Thymus (tissue), 11 donors: ENCODE measurements around the gene SCAI. TPM values are rescaled to one million over a fixed set of nuclear protein-coding genes. Genes with fewer than 3 reads are reported as not detected.

Experiments
- DNase-seq, 9 donors: peaks; one replicate each; pipeline ENCODE4 v3.0.0-alpha.2; 2013; ENCODE audit warnings: low spot score in 9 of 9, low read depth in 6 of 9, missing footprints in 1 of 9
- H3K27ac ChIP-seq, 2 donors: one replicate each; pipeline ENCODE4 v1.5.1; 2013; ENCODE audit warnings: control low read depth in 1 of 2, low read depth in 1 of 2, low read length in 1 of 2, mild to moderate bottlenecking in 1 of 2, moderate library complexity in 1 of 2
- H3K27me3 ChIP-seq, 2 donors: one replicate each; pipeline ENCODE4 v1.5.1; 2013; ENCODE audit warnings: low read length in 1 of 2; ENCODE audit not compliant: control insufficient read depth in 2 of 2, insufficient read depth in 1 of 2
- H3K36me3 ChIP-seq, 2 donors: one replicate each; pipeline ENCODE4 v1.5.1; 2013; ENCODE audit warnings: low read length in 1 of 2, mild to moderate bottlenecking in 1 of 2, moderate library complexity in 1 of 2; ENCODE audit not compliant: control insufficient read depth in 2 of 2, insufficient read depth in 2 of 2
- H3K4me1 ChIP-seq, 2 donors: one replicate each; pipeline ENCODE4 v1.5.1; 2013; ENCODE audit warnings: low read length in 2 of 2; ENCODE audit not compliant: control insufficient read depth in 2 of 2, insufficient read depth in 2 of 2
- H3K4me3 ChIP-seq, 2 donors: one replicate each; pipeline ENCODE4 v1.5.1; 2013; ENCODE audit warnings: low read length in 2 of 2, control low read depth in 1 of 2, mild to moderate bottlenecking in 1 of 2
- H3K9me3 ChIP-seq, 2 donors: one replicate each; pipeline ENCODE4 v1.5.1; 2013; ENCODE audit warnings: low read length in 1 of 2, mild to moderate bottlenecking in 1 of 2; ENCODE audit not compliant: control insufficient read depth in 2 of 2, insufficient read depth in 1 of 2
- WGBS: extraction: QIAGEN DNeasy Blood & Tissue Kit; methylation state at CpG from one replicate; pipeline ENCODE4 v1.1.7; 2013; 5-methylcytosine and 5-hydroxymethylcytosine counted together
- polyA plus RNA-seq: library from polyadenylated mRNA; stranded (reverse); fragments of 200-250 nt; gene quantifications from one replicate; pipeline ENCODE4 v1.2.3, GENCODE V29; 2013
- total RNA-seq: library from RNA; stranded (reverse); fragments of 120-200 nt; gene quantifications from one replicate; pipeline ENCODE4 v1.2.4, GENCODE V29; 2013
- donor health status: healthy.

Gene SCAI
- total and polyA plus RNA-seq, 2 donors = 9.4 to 23.5 TPM

DNA sequence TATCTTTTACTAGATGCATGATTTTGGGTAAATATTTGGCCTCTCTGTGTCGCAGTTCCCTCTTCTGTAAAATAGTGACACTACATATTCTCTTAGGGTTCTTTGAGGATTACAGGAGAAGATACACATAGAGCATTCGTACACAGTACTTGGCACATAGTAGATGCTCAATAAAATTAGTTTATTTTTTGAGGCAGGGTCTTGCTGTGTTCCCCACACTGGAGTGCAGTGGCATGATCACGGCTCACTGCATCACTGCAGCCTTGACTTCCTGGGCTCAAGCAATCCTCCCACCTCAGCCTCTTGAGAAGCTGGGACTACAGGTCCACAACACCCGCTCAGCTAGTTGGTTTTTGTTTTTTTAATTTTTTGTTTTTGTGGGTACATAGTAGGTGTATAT is 1.6 kb downstream of the SCAI start:
- DNase-seq = no peak
- H3K4me3 ChIP-seq = peak overlapping the region; percentile 71 to 95
- no peaks in the 10 kb centered on the region for H3K9me3 ChIP-seq
- peaks cover 23 to 24% of the 10 kb centered on the region in 2 donors for H3K4me1 ChIP-seq
- WGBS = 78% methylated on average over 4 of the region's 4 CpGs
- no peaks in the 10 kb centered on the region for H3K27me3 ChIP-seq
- H3K27ac ChIP-seq = peak overlapping the region in 1 of 2 donors; percentile 86
- H3K36me3 ChIP-seq = peaks cover 8 to 30% of the 10 kb centered on the region in 2 donors

DNA sequence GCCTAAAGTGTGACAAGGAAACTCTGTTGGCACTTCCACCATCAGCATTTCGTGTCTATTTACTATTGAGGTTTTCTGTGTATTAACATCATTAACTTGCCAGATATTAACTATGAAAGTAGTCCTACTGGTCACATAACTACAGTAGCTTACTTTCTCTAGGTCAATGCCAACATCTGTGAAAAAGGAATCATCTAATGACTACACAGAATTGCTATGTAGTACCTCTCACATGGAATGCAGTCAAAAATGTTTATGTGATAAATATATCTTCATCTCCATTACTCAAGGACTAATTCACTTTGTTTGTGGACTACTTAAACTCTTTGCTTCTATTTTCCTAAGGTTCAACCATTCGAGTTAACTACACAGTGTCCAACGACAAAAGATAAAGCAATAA is 2.1 kb downstream of the SCAI start:
- Histone ChIP-seq H3K4me3 (peak overlapping the region; percentile 71 to 95), H3K27me3 (no peaks in the 10 kb centered on the region), H3K36me3 (peaks cover 8 to 30% of the 10 kb centered on the region in 2 donors), H3K4me1 (peaks cover 23 to 24% of the 10 kb centered on the region in 2 donors), H3K27ac (no peak overlapping the region), H3K9me3 (no peaks in the 10 kb centered on the region)
- DNase-seq = no peak
- WGBS = 95% methylated on average over 3 of the region's 3 CpGs

DNA sequence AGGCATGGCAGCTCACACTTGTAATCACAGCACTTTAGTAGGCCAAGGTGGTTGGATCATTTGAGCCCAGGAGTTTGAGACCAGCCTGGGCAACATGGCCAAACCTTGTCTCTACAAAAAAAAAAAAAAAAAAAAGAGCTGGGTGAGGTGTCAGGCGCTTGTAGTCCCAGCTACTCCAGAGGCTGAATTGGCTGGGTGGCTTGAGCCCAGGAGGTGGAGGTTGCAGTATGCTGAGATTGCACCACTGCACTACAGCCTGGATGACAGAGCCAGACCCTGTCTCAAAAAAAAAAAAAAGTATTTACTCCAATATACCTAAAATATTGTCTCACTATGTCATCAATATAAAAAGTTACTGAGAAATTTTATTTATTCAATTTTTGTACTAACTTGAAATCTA is 2.8 kb downstream of the SCAI start:
- Histone ChIP-seq H3K27me3 (no peaks in the 10 kb centered on the region), H3K4me1 (peaks cover 23 to 24% of the 10 kb centered on the region in 2 donors)
- DNase-seq = no peak

DNA sequence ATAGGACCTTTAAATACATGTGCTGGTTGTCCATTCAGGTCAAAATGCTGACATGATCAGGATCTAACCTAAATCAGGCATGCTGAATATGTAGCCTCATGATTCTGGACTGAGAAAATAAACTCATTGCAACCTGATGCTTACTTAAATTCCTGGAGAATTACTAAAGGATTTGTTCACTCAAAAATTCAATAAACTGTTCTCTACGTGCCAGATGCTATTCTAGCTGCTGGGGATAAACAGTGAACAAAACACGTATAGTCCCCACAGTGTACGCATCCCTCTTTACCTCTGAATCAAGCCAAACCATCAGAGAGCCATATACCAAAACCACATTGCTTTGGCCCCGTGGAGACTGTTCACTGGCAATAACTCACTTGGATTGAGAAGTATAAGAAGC is 6.1 kb downstream of the SCAI start:
- Histone ChIP-seq H3K4me3 (no peak overlapping the region), H3K36me3 (peaks cover 11 to 39% of the 10 kb centered on the region in 2 donors), H3K9me3 (no peaks in the 10 kb centered on the region), H3K4me1 (peaks cover 19 to 22% of the 10 kb centered on the region in 2 donors), H3K27me3 (no peaks in the 10 kb centered on the region), H3K27ac (no peak overlapping the region)
- 94% methylated on average over 4 of the region's 4 CpGs for WGBS
- DNase-seq = no peak

More for the DNA sequence above, 2.8 kb downstream of the SCAI start:
- Histone ChIP-seq H3K9me3 (no peaks in the 10 kb centered on the region), H3K36me3 (peaks cover 8 to 32% of the 10 kb centered on the region in 2 donors), H3K27ac (no peak overlapping the region), H3K4me3 (no peak overlapping the region)
- 87% methylated on average over 1 of the region's 1 CpG for WGBS

DNA sequence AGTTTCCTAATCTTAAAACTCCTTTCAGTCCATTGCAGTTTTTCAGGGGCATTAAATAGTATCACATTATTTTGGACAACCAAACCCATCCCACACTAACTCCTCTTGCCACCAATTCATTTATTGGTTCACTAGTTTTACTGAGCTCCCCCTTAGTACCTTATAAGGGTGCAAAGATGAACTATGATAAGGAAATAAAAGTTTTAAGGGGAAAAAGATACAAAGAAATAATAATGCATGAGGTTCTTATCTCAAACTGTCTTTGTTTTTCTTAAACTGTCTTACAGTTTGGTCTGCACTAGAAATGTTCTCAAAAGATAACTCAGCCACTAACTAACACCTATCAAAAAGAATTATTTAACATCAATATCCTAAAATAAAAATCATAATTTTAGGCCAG is 8.4 kb downstream of the SCAI start:
- H3K4me3 ChIP-seq = no peak overlapping the region
- no peak overlapping the region for H3K27ac ChIP-seq
- peaks cover 11 to 12% of the 10 kb centered on the region in 2 donors for H3K4me1 ChIP-seq
- H3K27me3 ChIP-seq = no peaks in the 10 kb centered on the region
- H3K9me3 ChIP-seq = no peaks in the 10 kb centered on the region
- H3K36me3 ChIP-seq = peaks cover 12 to 35% of the 10 kb centered on the region in 2 donors
- DNase-seq = no peak

DNA sequence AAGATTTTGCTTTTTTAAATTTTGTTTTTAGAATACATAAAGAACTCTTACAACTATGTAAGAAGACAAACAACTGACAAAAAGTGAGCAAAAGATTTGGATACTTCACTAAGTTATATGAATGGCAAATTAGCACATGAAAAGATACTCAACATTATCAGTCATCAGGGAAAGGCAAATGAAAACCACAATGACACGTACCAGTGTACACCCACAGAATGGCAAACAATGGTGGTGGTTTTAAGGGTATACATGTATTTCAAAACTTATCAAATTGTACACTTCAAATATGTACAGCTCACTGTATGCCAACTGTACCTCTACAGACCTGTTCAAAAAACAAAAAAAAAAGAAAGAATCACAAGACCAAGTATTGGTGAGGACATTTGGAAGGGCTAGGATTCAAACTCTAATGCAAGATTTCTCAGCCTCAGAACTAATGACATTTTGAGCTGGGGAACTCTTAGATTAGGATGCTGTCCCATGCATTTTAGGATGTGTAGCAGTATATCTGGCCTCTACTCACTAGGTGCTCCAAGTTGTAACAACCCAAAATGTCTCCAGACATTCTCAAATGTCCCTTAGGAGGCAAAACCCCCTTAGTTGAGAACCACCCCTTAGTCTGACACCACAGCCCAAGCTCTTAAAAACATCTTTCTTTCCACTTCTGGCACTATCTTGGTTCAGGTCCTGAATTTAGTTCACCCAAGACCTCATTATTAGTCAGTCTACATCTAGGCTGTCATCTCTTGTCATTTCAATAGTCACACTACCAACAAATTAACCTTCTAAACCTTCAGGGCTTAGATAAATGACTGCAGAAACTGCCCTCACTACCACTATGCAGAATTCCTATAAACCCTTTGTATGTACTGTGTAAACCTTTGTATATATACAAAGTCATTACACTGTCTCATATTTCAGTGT is 9.7 kb downstream of the SCAI start:
- Histone ChIP-seq H3K27me3 (no peaks in the 10 kb centered on the region), H3K27ac (no peak overlapping the region), H3K4me3 (no peak overlapping the region), H3K4me1 (peaks cover 3 to 4% of the 10 kb centered on the region in 2 donors), H3K36me3 (peaks cover 8 to 26% of the 10 kb centered on the region in 2 donors), H3K9me3 (no peaks in the 10 kb centered on the region)
- WGBS = 7% methylated on average over 1 of the region's 1 CpG
- DNase-seq = no peak

DNA sequence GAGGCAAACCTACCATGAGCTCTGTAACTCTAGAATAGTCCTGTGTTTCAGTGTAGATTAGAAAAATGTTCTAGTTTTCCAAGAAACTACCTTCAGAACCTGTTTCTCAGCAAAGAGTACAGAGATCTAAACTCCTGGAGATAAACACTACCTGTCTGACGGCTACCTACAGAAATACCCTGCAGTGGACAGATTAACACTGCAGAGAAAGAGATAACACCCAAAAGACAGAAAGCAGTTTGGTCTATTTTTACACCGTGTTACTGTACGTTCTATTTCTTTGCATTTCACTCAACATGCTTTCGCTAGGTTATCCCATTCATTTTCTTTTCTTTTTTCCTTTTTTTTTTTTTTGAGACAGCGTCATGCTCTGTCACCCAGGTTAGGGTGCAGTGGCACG is 11.6 kb downstream of the SCAI start:
- Histone ChIP-seq H3K27me3 (no peaks in the 10 kb centered on the region), H3K36me3 (peaks cover 6 to 20% of the 10 kb centered on the region in 2 donors), H3K4me1 (peaks cover 16 to 18% of the 10 kb centered on the region in 2 donors), H3K4me3 (no peak overlapping the region), H3K27ac (peak overlapping the region; percentile 27 to 40), H3K9me3 (no peaks in the 10 kb centered on the region)
- WGBS = 91% methylated on average over 6 of the region's 6 CpGs
- DNase-seq = no peak

DNA sequence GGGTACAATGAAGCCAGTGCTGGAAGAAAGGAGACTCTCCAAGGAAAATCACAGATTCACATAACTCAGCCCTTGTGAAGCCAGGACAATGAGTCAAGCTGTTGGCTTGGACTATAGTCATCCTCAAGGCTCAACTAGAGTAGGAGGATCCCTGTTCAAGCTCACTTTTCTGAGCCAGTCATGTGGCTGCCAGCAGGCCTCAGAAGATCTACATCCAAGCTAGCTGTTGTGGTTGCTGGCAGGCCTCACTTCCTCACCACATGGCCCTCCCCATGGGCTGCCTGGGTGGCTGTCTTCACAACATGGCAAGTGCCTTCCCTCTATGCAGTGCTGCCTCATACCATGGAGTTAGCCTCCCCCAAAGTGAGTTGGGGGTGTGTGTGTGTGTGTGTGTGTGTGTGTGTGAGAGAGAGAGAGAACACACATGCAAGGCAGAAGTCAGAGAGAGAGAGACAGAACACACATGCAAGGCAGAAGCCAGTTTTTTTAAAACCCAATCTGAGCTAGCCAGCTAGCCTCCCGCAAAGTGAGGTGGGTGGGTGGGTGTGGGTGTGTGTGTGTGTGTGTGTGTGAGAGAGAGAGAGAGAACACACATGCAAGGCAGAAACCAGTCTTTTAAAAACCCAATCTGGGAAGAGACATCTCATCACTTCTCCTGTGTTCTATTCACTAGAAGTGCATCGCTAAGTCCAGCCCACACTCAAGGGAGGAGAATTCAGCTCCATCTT is 17.1 kb downstream of the SCAI start:
- Histone ChIP-seq H3K4me1 (peaks cover 50 to 69% of the 10 kb centered on the region in 2 donors), H3K9me3 (no peaks in the 10 kb centered on the region), H3K27me3 (no peaks in the 10 kb centered on the region), H3K36me3 (peaks cover 3 to 18% of the 10 kb centered on the region in 2 donors), H3K27ac (peak overlapping the region; percentile 70 to 92), H3K4me3 (no peak overlapping the region)
- WGBS = 19% methylated on average over 2 of the region's 2 CpGs
- peak; percentile 75 to 97 (median 92) for DNase-seq

DNA sequence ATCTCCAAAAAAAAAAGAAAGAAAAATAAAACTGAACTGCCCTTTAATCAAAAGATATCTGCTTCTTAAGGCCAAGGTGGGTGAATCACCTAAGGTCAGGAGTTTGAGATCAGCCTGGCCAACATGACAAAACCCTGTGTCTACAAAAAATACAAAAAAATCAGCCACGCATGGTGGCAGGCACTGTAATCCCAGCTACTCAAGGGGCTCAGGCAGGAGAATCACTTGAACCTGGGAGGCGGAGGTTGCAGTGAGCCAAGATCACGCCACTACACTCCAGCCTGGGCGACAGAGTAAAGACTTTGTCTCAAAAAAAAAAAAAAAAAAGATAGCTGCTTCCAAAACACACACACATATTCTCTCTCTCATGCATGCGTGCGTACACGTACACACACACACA is 17.8 kb downstream of the SCAI start:
- 90% methylated on average over 7 of the region's 7 CpGs for WGBS
- Histone ChIP-seq H3K27me3 (no peaks in the 10 kb centered on the region), H3K9me3 (no peaks in the 10 kb centered on the region), H3K4me1 (peaks cover 50 to 74% of the 10 kb centered on the region in 2 donors), H3K4me3 (no peak overlapping the region), H3K36me3 (peaks cover 3 to 18% of the 10 kb centered on the region in 2 donors), H3K27ac (peak overlapping the region; percentile 70 to 92)
- no peak for DNase-seq
